GM20000 (cell line): ENCODE data around the gene GLDC.
"Not testable (repeated sequence)": the region's sequence is repeated elsewhere in the genome, so short reads cannot be mapped to it uniquely, and the experiment has no call there.

Source experiments
- DNase-seq: peaks from one replicate; pipeline ENCODE4 v3.0.0; 2012; ENCODE audit warnings: low spot score
- TF ChIP-seq, protein P1 (sequence below): IDR thresholded peaks from 2 replicates; pipeline ENCODE4 v1.5.1; 2012; ENCODE audit warnings: mild to moderate bottlenecking, control low read depth; ENCODE audit errors: extremely low read depth, missing control alignments

GLDC gene

DNA sequence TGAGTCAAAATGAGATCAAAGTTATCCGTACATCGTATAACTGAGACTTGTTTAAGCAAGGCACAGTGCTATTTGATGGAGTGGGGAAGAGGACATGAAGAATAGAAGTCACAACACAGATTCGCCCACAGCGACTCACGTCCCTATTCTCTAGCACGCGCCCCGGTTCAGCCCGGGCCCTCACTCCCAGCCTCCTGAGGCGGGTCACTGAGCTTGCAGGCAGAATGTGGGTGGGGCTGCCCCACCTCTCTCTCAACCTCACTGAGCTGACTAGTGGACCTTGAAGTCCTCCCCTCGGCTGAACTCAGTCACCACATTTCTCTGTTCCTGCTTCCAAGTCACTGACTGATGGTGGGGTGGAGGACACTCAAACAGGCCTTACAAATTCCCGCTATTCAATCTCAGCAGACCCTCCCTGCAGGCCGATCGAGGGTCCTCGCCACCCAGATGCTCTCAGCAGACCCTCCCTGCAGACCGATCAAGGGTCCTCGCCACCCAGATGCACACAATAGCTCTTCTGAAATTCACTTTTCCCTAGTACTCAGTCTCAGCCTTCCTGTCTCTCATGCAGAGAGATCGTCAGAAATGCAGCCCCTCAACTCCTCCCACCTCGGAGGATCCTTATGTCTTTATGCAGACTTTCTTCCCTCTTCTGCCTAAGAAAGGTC is 12.9 kb downstream of the GLDC start:
- TF ChIP-seq, protein P1, sequence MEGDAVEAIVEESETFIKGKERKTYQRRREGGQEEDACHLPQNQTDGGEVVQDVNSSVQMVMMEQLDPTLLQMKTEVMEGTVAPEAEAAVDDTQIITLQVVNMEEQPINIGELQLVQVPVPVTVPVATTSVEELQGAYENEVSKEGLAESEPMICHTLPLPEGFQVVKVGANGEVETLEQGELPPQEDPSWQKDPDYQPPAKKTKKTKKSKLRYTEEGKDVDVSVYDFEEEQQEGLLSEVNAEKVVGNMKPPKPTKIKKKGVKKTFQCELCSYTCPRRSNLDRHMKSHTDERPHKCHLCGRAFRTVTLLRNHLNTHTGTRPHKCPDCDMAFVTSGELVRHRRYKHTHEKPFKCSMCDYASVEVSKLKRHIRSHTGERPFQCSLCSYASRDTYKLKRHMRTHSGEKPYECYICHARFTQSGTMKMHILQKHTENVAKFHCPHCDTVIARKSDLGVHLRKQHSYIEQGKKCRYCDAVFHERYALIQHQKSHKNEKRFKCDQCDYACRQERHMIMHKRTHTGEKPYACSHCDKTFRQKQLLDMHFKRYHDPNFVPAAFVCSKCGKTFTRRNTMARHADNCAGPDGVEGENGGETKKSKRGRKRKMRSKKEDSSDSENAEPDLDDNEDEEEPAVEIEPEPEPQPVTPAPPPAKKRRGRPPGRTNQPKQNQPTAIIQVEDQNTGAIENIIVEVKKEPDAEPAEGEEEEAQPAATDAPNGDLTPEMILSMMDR = no peak
- DNase-seq = peak; percentile 93

DNA sequence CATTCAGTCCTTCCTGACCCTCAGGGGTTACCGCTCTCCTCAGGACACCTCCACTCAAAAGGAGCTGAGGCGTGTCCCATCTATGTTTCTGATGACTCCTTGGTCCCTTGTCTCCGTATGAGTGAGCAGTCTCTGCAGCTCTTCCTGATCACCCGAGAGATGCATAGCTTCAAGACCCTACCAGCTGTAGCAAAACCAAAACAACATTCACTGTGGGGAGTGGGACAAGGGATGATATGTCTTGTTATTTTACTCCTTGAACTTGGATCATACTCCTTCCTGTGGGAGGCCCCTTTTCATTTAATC is 14.4 kb downstream of the GLDC start:
- no peak for DNase-seq
- TF ChIP-seq, protein P1 = no peak

DNA sequence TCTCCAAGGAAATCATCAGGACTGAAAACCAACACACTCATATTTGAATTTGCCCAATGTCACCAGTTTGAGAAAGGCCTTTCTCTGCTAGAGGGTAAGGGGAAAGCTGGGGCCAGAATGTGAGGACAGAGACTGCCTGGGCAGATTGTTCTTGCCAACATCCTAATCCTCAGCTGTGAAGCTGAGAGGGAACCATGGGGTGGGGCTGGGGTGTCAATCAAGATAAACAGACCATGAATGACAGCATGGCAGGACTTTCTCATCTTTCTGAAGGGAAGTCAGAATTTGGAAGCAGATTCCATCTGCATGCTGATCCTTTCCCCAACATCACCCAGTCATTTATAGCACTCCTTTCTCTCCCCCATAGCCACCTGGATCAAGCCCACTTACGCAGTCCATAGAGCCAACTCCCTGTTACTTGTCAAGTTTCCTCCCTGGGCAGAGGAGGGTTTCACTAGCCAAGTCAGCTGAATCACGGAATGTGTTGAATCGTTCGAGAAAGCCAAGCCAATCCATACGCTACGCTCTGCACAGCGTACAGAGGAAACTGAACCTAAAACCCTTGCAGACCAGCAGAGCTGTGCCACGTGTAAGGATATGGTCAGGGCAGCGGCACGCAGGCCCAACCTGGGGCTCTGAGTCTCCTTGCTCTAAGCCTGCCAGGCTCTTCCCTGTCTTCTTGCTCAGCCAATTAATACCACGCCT is 14.9 kb downstream of the GLDC start:
- peak; percentile 54 for DNase-seq
- TF ChIP-seq, protein P1 = no peak

DNA sequence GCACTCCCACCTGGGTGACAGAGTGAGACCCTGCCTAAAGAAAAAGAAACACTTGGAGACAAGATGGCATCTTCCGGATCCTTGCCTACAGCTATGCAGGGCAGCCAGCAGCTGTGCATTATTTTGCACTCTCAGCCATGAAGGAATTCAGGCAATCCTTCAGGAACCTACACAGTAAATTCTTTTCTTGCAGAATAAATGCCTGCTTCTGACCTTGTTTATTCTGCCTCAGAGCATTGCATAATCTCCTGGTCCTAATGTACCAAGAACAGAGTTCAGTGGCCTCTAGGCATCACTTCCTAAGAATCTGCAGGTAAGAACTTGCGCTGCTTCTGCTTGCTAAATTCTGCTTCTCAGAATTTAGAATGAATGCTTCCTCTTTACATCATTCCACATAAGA is 16.8 kb downstream of the GLDC start:
- TF ChIP-seq, protein P1 = no peak
- no peak for DNase-seq

DNA sequence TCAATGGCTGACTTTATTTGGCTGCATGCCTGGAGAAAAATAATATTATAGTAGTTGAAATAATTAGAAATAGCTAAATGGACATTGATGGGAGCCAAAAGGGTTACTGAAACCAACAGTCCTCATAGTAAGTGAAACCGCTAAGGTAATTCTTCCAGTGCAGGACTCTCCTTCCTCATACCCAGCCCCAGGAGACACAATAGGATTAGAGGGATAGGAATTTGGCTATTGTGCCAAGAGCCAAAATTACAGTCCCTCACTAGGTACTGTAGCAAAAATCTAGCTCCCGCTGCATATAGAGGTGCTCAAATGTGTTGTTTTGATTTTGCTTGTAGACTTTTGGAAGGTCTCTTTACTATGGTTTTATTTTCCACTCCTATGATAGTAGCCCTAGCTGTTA is 20.2 kb downstream of the GLDC start:
- no peak for DNase-seq
- TF ChIP-seq, protein P1 = no peak

DNA sequence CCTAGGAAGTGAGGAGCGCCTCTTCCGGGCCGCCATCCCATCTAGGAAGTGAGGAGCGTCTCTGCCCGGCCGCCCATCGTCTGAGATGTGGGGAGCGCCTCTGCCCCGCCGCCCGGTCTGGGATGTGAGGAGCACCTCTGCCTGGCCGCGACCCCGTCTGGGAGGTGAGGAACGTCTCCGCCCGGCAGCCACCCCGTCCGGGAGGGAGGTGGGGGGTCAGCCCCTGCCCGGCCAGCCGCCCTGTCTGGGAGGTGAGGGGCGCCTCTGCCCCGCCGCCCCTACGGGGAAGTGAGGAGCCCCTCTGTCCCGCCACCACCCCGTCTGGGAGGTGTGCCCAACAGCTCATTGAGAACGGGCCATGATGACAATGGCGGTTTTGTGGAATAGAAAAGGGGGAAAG is 22.7 kb downstream of the GLDC start:
- DNase-seq = not testable (repeated sequence)

DNA sequence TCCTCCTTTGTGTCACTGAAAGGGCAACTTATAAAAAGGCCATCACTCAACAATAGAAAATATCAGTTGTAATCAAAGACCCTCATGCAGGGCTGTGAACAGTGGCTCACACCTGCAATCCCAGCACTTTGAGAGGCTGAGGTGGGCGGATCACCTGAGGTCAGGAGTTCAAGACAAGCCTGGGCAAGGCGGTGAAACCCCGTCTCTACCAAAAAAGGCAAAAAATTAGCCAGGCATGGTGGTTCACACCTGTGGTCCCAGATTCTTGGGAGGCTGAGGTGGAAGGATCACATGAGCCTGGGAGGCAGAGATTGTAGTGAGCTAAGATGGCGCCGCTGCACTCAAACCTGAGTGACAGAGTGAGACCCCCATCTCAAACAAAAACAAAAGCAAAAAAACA is 24.7 kb downstream of the GLDC start:
- TF ChIP-seq, protein P1 = no peak
- no peak for DNase-seq

DNA sequence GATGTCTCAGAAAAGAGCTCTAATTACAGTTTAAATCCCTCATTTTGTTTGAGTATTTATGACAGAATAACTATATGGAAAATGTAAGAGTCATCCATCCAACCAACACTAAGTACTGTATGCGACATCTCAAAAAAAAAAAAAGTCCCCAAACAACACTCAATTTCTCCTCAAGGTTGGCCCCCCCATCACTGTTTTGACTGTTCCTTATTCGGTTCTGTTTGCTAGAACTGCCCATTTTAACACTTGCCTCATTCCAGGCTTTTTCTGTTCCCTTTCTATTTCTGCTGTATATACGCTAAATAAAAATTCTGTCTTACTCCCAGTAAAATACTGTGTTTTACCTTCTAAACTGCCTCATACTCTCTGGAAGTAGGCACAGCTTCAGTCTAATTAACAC is 25.2 kb downstream of the GLDC start:
- TF ChIP-seq, protein P1 = no peak
- peak; percentile 30 for DNase-seq
